Posterior vena cava (tissue), 2 donors: Measurements from ENCODE around the gene LRRC55. TPM values are rescaled to one million over a fixed set of nuclear protein-coding genes. Genes with fewer than 3 reads are reported as not detected.
"Not testable (repeated sequence)": the region's sequence is repeated elsewhere in the genome, so short reads cannot be mapped to it uniquely, and the experiment has no call there.

ENCODE experiments used
- DNase-seq: peaks from one replicate; pipeline ENCODE4 v3.0.0-alpha.2; 2020; ENCODE audit warnings: low spot score
- intact Hi-C, 2 donors: fragments of 100-400 bp; cut with DNase I; formaldehyde crosslinking; loops; one replicate each; pipeline versions ENCODE4 v1.14.1 to v1.14.2; 2022 to 2023
- total RNA-seq, 2 donors: library from RNA; stranded (reverse); fragmentation: NEBNext Ultra II Directional; extraction: Animal tissue kit (Norgen Biotek cat#: 25700); gene quantifications; one replicate each; pipeline ENCODE4 v1.2.1, GENCODE V29; 2021
- donor health status: DM: yes; HTN: yes; CAD: no.
- donor health status: DM: yes; HTN: yes; CAD: no.

Gene LRRC55
- total RNA-seq, 2 donors from 2014 or later, result not detected

DNA sequence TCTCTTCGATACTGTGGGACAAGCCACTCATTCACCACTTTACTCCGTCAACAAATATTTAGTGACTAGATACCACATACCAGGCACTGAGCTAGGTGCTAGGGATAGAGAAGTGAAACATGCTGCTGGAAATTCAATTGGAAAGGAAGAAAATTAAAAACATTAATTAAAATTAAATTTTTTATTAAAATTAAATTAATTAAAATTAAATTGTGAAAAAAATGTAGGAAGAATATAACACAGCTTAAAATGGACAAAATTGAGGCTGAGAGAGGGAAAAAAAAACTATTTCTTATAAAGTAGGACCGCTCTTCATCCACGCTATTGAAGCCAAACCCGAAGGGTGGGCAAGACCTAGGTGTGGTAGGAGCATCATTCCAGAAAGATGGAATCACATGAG is 23.6 kb upstream of the LRRC55 start:
- no peak for DNase-seq
- intact Hi-C loops, result no loop called here

- no peak for DNase-seq
- intact Hi-C loops, result no loop called here
Measured at GRCh38 chr11:57158599-57158998, 23.2 kb upstream of the LRRC55 start.

GRCh38 chr11:57160665-57161064 is 21.1 kb upstream of the LRRC55 start:
- intact Hi-C loops, result no loop called here
- no peak for DNase-seq

- intact Hi-C loops, result no loop called here
- no peak for DNase-seq
Measured at GRCh38 chr11:57161351-57161750, 20.4 kb upstream of the LRRC55 start.

DNA sequence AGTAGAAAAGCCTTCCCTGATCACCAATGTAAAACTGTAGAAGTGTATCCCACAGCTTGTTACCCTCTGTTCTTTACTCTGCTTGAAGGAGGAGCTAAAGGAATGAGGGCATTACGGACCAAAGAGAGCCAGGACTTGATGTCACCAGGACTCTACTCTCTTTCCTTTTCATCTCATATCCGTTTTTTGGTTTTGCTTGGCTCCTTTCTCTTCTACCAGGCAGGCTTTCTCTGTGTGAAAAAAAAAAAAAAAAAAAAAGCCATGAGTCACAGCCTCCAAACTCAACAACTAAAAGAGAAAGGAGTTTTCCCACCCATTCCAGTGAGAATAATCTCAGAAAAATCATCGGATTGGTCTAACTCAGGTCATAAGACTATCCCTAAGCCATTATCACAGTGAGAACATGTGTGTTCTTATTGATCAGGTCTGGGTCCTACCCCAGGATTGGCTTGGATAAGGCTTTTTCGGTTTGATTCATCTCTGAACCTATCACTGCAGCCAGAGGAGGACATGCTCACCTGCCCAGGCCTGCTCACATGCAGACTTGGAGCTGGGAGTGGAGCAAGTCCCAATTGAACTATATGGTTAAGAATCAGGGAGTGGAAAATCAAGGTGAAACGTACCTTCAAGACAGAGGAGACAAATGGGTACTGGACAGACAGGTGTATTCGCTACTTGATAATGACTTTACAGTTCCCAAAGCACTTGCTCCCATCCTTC is 19.4 kb upstream of the LRRC55 start:
- intact Hi-C loops, result no loop called here
- no peak for DNase-seq

DNA sequence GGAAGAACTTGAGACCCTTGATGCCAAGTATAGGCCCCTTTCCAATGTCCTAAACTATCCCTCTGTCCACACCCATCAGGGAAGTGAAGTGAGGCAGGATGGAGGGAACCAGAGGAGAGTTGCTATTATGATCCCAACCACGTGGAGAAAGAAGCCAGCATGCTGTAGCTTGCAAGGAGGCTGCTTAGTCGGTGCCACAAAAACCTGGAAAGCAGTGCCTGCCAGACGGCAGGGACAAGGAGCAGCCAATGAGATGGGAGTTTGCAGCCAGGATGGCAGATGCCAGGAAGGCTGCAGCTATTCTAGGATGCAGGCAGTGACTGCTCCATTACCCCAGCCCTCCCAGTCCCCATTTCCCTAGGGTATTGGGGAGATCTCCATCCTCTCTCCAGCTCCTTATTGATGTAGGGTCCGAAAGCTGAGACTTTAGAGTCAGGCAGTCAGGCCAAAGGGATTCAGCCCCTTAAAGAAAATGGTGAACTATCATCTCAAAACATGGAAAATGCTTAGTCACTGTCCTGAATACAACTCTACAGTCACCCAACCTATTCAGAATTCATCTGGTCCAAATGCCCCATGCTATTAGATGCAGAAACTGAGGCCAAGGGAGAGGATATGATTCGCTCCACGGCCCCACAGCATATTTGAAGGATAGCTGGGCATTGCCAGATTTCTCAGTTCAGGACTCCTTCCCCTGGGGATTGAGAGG is 18.4 kb upstream of the LRRC55 start:
- DNase-seq, result no peak
- intact Hi-C loops, result no loop called here

- intact Hi-C loops, result no loop called here
- no peak for DNase-seq
Measured at GRCh38 chr11:57164317-57164716, 17.4 kb upstream of the LRRC55 start.

GRCh38 chr11:57167125-57167846 is 14.5 kb upstream of the LRRC55 start:
- DNase-seq, result no peak
- intact Hi-C loops, result no loop called here

GRCh38 chr11:57169732-57170313 is 11.9 kb upstream of the LRRC55 start:
- DNase-seq, intact Hi-C loops: not testable (repeated sequence)

GRCh38 chr11:57172031-57172430 is 9.7 kb upstream of the LRRC55 start:
- no peak for DNase-seq
- intact Hi-C loops, result no loop called here

- intact Hi-C loops, result no loop called here
- no peak for DNase-seq
Measured at GRCh38 chr11:57174656-57175055, 7.1 kb upstream of the LRRC55 start.

DNA sequence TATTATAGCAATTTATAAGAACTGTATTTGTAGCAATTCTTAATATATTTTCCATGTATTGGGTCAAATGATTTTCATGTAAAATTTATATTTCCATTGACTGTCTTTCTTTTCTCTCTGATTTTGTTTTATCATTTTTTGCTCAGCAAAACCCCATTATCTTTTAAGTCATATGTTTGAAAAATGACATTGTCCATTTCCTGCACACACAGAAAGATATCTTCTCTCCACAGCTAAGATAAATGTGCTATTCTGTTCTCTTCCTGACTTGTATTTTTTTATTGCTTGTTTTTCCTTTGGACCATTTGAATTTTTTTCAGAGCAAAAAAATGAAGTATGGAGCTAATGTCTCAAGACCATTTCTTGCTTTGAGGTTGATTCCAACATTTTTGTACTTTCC is 6.3 kb upstream of the LRRC55 start:
- intact Hi-C loops, result no loop called here
- no peak for DNase-seq

- no peak for DNase-seq
- intact Hi-C loops, result no loop called here
Measured at GRCh38 chr11:57178334-57178733, 3.4 kb upstream of the LRRC55 start.

- intact Hi-C loops, result no loop called here
- DNase-seq, result no peak
Measured at GRCh38 chr11:57179681-57180080, 2.1 kb upstream of the LRRC55 start.

- intact Hi-C loops, result no loop called here
- DNase-seq, result no peak
Measured at GRCh38 chr11:57180081-57180561, 1.6 kb upstream of the LRRC55 start.

DNA sequence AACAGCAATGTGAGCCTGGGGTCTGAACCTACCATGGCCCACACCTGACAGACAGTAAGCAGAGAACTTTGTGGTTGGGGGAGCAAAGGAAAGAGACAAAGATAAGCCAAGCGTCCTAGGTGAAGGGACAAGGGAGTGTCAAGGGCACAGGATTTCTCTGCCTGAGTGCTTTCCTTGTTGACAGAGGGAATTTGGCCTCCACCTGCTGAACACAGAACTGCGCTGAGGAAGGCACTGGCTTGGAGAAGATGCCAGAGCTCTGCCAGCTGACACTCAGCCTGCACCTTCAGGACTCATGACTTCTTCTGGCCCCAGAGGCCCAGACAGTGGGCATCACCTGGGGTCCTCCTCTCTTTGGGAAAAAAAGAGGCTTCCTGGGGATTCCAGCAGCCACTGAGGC is 789 bp upstream of the LRRC55 start:
- intact Hi-C loops, result no loop called here
- DNase-seq, result no peak

DNA sequence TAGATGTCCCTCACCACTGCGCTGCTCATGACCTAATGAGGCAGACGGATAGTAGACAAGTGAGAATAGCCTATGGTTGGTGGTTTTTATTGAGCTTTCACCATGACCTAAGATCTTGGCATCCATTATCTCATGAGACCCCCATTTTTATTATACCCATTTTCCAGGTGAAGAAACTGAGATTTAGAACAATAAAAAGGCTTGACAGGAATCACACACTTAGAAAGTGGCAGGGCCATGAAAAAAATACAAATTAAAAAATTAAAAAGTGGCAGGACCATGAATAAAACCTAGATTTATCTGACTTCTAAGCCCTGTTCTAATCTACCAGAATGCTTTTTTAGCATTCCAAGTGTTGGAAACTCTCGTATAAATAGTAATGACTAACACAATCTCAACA is 1.1 kb downstream of the LRRC55 start:
- no peak for DNase-seq
- intact Hi-C loops, result no loop called here

DNA sequence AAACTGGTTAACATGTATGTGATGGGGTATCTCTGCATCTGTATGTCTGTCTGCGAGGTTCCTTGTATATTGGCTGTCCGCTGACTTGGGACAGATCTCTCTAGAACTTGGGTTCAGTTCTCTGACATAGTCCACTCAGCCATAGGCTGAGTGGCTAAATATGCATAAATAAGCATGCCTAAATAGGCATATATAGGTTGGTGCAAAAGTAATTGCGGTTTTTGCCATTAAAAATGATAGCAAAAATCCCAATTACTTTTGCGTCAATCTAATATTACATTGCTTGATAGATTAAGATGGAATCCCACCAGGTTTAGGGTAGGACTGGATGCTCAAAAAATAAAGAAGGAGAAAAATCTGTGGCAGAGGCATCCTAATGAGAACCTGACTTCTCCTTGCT is 8.8 kb downstream of the LRRC55 start:
- no peak for DNase-seq
- intact Hi-C loops, result no loop called here

DNA sequence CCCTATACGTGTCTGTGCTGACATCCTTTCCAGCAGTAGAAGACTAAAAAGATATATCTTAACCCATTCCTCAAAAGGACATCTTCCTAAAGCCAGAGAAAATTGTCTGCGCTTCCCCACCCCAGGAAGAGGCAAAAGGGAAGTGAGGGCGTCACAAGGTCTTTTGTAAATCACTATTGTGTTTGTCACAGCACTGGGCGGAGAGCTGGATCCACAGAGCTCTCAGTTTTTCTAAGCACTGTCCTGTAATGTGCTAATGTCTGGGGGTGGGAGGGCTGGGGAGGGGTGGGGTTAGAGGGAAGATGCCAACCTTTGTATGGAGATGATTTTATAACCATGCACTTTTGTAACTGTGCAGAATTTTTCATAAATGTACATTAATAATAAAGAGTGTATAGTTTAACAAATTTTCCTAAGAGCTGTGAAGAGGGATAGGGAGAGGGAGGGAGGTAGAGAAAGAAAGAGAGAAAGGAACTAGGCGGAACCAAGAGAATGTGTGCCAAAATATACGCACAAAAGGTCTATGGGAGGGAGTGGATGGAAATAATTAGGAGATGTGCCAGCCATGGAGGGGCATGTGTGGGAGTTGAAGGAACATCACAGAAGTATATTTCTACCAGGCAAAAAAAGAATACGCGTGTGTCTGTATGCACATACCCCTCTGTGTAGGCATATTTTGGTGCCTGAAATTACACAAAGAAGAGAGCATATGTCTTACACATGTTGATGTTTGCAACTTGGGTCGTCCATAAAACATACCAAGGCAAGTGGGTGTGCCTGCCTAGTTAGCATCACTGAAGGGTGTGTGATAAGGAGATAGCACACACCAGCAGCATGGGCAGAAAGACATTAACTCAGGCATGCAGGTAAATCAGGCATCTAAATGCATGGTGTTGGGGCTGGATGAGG is 9.8 kb downstream of the LRRC55 start:
- intact Hi-C loops, result no loop called here
- no peak for DNase-seq
